ENCODE data around the gene CEP164.

CEP164 gene

GRCh38 chr11:117424781-117425180, 97.1 kb downstream of the CEP164 start:
- no peak for DNase-seq

GRCh38 chr11:117425679-117426296, 98.1 kb downstream of the CEP164 start:
- no peak for DNase-seq

GRCh38 chr11:117426297-117426685, 98.6 kb downstream of the CEP164 start:
- peak; percentile 25 to 43 for DNase-seq

GRCh38 chr11:117426941-117427340, 99.3 kb downstream of the CEP164 start:
- DNase-seq, result no peak

- no peak for DNase-seq
These were observed 99.8 kb downstream of the CEP164 start for GRCh38 chr11:117427356-117427874.

- DNase-seq, result no peak
These were observed 100.7 kb downstream of the CEP164 start for GRCh38 chr11:117428186-117428855.

GRCh38 chr11:117428856-117429229, 101.2 kb downstream of the CEP164 start:
- no peak for DNase-seq

- no peak for DNase-seq
These were observed 102.8 kb downstream of the CEP164 start for GRCh38 chr11:117430293-117430955.

- no peak for DNase-seq
These were observed 103.8 kb downstream of the CEP164 start for GRCh38 chr11:117431436-117431835.

- DNase-seq, result no peak
These were observed 106.1 kb downstream of the CEP164 start for GRCh38 chr11:117433717-117434116.

- DNase-seq, result no peak
These were observed 106.8 kb downstream of the CEP164 start for GRCh38 chr11:117434481-117434880.

- DNase-seq, result no peak
These were observed 107.7 kb downstream of the CEP164 start for GRCh38 chr11:117435326-117435725.

GRCh38 chr11:117437041-117437790, 109.6 kb downstream of the CEP164 start:
- DNase-seq, result no peak

GRCh38 chr11:117437791-117438130, 110.1 kb downstream of the CEP164 start:
- DNase-seq, result no peak

GRCh38 chr11:117438371-117439000, 110.8 kb downstream of the CEP164 start:
- DNase-seq, result no peak

- no peak for DNase-seq
These were observed 111.6 kb downstream of the CEP164 start for GRCh38 chr11:117439256-117439655.

- no peak for DNase-seq
These were observed 112.6 kb downstream of the CEP164 start for GRCh38 chr11:117440258-117440657.

- DNase-seq, result no peak
These were observed 113.7 kb downstream of the CEP164 start for GRCh38 chr11:117441146-117441975.

GRCh38 chr11:117442049-117442868, 114.6 kb downstream of the CEP164 start:
- DNase-seq, result no peak

GRCh38 chr11:117442869-117443239, 115.2 kb downstream of the CEP164 start:
- DNase-seq, result no peak

Data from Kasumi-1 (cell line).